ENCODE data around the gene TDRD15. TPM values are rescaled to one million over a fixed set of nuclear protein-coding genes. Genes with fewer than 3 reads are reported as not detected.

The TDRD15 gene
- total and polyA plus RNA-seq, 2 of the 13 experiments (the other 11 are each of a cell fraction or from before 2014, with no cell fraction given), result 0.12 to 0.29 TPM

- FAIRE-seq, result no peak
- ATAC-seq, result no peak
Measured at GRCh38 chr2:21181957-21182356, 58.2 kb downstream of the TDRD15 start.

More at GRCh38 chr2:21181957-21182356, 58.2 kb downstream of the TDRD15 start:
- Histone ChIP-seq H3K4me2 (ENCODE audit: low read depth, low read length) (no peak overlapping the region), H4K20me1 (ENCODE audit: insufficient read depth, low read length) (no peaks in the 10 kb centered on the region), H3K36me3 (replicated peaks in 1 of 2; ENCODE audit: control insufficient read depth in 1 of 2, insufficient read depth in 2 of 2, low read length in 2 of 2) (no peaks in the 10 kb centered on the region), H3K27ac (ENCODE audit: extremely low read length, insufficient read depth, low read length) (no peak overlapping the region), H3K79me2 (ENCODE audit: insufficient read depth, low read length) (no peaks in the 10 kb centered on the region), H3K27me3 (ENCODE audit: control insufficient read depth in 1 of 2, insufficient read depth in 2 of 2, low read length in 2 of 2) (0 out of 5 replicates have a peak, but pooled peaks cover 0 to 11% of the 10 kb centered on the region in 2 experiments), H3K4me3 (replicated peaks in 1 of 3; ENCODE audit: insufficient read depth in 1 of 3, low read depth in 2 of 3, low read length in 3 of 3) (no peak overlapping the region), H3K4me1 (ENCODE audit: insufficient read depth, low read length) (no peaks in the 10 kb centered on the region), H3K9ac (ENCODE audit: insufficient read depth, low read depth, low read length) (no peak overlapping the region), H2AFZ (ENCODE audit: low read length) (no peak overlapping the region), H3K9me3 (ENCODE audit: low read length) (no peaks in the 10 kb centered on the region)
- ChIA-PET POLR2A (no interaction called here), CTCF (ENCODE audit: low intra/inter-chr PET ratio, low total read pairs) (no interaction called here)
- no TSS peak for BruUV-seq (replicated peaks)
- 9% methylated on average over 5 of the region's 5 CpGs for WGBS (ENCODE audit: low lambda C conversion rate)
- TF ChIP-seq ZNF850 (CRISPR knock-in tag; conservative IDR thresholded peaks at IDR 0.05) (no peak), ZNF572 (CRISPR knock-in tag; IDR thresholded peaks at IDR 0.05) (no peak), NFE2 (CRISPR knock-in tag; IDR thresholded peaks at IDR 0.05) (no peak), DZIP1 (CRISPR knock-in tag; IDR thresholded peaks at IDR 0.05) (no peak), PHB2 (IDR thresholded peaks at IDR 0.05; ENCODE audit: partially characterized antibody) (no peak), ISL2 (CRISPR knock-in tag; IDR thresholded peaks at IDR 0.05) (no peak), ZNF746 (CRISPR knock-in tag; IDR thresholded peaks at IDR 0.05) (no peak), HNRNPLL (IDR thresholded peaks at IDR 0.05; ENCODE audit: low read depth, low read length, poor library complexity, severe bottlenecking) (no peak), PRPF4 (IDR thresholded peaks at IDR 0.05; ENCODE audit: low read depth, low read length, poor library complexity, severe bottlenecking) (no peak), ZNF639 (CRISPR knock-in tag; conservative IDR thresholded peaks at IDR 0.05) (no peak), ZNF24 (IDR thresholded peaks at IDR 0.05) (no peak), PRDM15 (CRISPR knock-in tag; IDR thresholded peaks at IDR 0.05) (no peak), POLR2AphosphoS5 (IDR thresholded peaks at IDR 0.05; ENCODE audit: low read depth, low read length) (no peak), ZNF83 (CRISPR knock-in tag; IDR thresholded peaks at IDR 0.05; ENCODE audit: borderline replicate concordance) (no peak), HMG20A (CRISPR knock-in tag; IDR thresholded peaks at IDR 0.05; ENCODE audit: borderline replicate concordance) (no peak), MLLT10 (CRISPR knock-in tag; IDR thresholded peaks at IDR 0.05) (no peak), ZNF33B (CRISPR knock-in tag; IDR thresholded peaks at IDR 0.05) (no peak), PBX2 (CRISPR knock-in tag; IDR thresholded peaks at IDR 0.05) (no peak)
- intact Hi-C loops (cut with micrococcal nuclease; ENCODE audit: unreplicated experiment), result no loop called here
- in situ Hi-C loops (cut with HindIII; ENCODE audit: extremely low pct_ligation_motif_present, low pct_unique_long_range_greater_than_20kb), result no loop called here
- no peak for DNase-seq (ENCODE audit: low spot score)

Data from HepG2 (cell line).